Mammary epithelial cell (primary cell): ENCODE results near the gene DIAPH2.

ENCODE experiments used
- CTCF ChIP-seq, 2 donors: IDR thresholded peaks in 1 of 2; conservative IDR thresholded peaks in 1 of 2; 2 replicates each; pipeline ENCODE4 v1.5.1; 2011 to 2012; ENCODE audit warnings: inconsistent platforms in 2 of 2, low read length in 2 of 2, mild to moderate bottlenecking in 2 of 2, control low read depth in 1 of 2, low read depth in 1 of 2; ENCODE audit not compliant: insufficient read depth in 1 of 2; ENCODE audit errors: extremely low read depth in 1 of 2
- EZH2 ChIP-seq: IDR thresholded peaks from 2 replicates; pipeline ENCODE4 v1.6.1; 2012; ENCODE audit warnings: low read length, inconsistent platforms, borderline replicate concordance

GRCh38 chrX:97527725-97528124 is 843.1 kb downstream of the DIAPH2 start:
- TF ChIP-seq EZH2: no peak
- no peak for TF ChIP-seq CTCF (conservative IDR thresholded peaks at IDR 0.05 in 1 of 2, IDR thresholded peaks at IDR 0.05 in 1 of 2; ENCODE audit: extremely low read depth in 1 of 2, insufficient read depth in 1 of 2, low read depth in 1 of 2, low read length in 2 of 2)
